IPS-20b (cell line): Measurements from ENCODE around the gene KSR2.

Experiments
- H3K27ac ChIP-seq: one replicate; pipeline ENCODE4 v1.5.1; 2013; ENCODE audit warnings: low read length
- H3K27me3 ChIP-seq: 2 replicates; pipeline ENCODE4 v1.6.1; 2013; ENCODE audit warnings: mild to moderate bottlenecking, low read length, inconsistent platforms; ENCODE audit not compliant: insufficient read depth
- H3K36me3 ChIP-seq: 2 replicates; pipeline ENCODE4 v1.6.1; 2013; ENCODE audit warnings: low read depth, mild to moderate bottlenecking, inconsistent platforms, low read length, moderate library complexity; ENCODE audit not compliant: insufficient read depth
- H3K4me1 ChIP-seq: 2 replicates; pipeline ENCODE4 v1.6.1; 2013; ENCODE audit warnings: mild to moderate bottlenecking, control low read depth, inconsistent platforms, low read length, moderate library complexity; ENCODE audit not compliant: insufficient read depth
- H3K4me3 ChIP-seq: 2 replicates; pipeline ENCODE4 v1.5.1; 2013; ENCODE audit warnings: mild to moderate bottlenecking, low read length, inconsistent platforms
- H3K9ac ChIP-seq: 2 replicates; pipeline ENCODE4 v1.6.1; 2013; ENCODE audit warnings: low read depth, mild to moderate bottlenecking, inconsistent platforms, low read length, moderate library complexity
- H3K9me3 ChIP-seq: 2 replicates; pipeline ENCODE4 v1.6.1; 2013; ENCODE audit warnings: mild to moderate bottlenecking, low read depth, low read length, inconsistent platforms; ENCODE audit not compliant: insufficient read depth

KSR2 gene

DNA sequence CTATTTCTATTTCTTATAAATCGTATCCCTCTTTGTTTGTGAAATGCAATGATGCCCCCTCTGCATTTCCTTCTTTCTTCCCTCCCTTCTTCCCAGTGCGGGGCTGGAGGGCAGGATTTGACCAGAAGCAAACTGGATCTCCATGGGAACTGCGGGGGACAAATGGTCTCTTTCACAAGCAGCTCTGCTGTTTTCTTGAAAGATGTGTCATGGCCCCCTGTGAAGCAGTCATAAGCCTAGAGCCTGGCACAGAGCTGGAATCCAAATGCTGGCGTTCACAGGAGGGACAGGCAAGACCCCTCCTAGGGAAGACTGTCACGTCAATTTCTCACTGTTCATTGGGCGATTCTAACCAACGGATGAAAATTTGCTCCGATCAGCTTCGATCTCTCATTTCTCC, 403.9 kb downstream of the KSR2 start:
- Histone ChIP-seq H3K36me3 (no peaks in the 10 kb centered on the region), H3K27me3 (no peaks in the 10 kb centered on the region), H3K4me3 (no peak overlapping the region), H3K9me3 (no peaks in the 10 kb centered on the region), H3K9ac (no peak overlapping the region), H3K27ac (no peak overlapping the region), H3K4me1 (no peaks in the 10 kb centered on the region)

DNA sequence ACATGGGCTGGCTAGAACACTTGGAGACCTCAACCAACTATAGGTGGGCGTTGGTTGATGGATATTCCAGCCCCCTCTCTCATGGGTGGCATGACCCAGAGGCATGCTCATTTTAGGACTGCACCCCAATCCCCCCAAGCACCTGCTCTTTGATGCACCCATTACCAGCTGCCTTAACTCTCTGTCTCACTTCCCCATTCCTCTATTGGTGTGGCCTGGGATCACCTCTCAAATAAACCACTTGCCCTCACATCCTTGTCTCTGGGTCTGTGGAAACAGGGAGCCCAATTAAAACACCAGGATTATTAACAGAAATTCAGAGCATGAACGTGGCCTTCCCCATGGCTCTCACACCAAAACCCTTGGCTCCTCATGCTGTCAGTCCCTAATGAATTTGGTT, 405.1 kb downstream of the KSR2 start:
- Histone ChIP-seq H3K4me1 (no peaks in the 10 kb centered on the region), H3K27ac (no peak overlapping the region), H3K27me3 (no peaks in the 10 kb centered on the region), H3K9ac (no peak overlapping the region), H3K9me3 (no peaks in the 10 kb centered on the region), H3K4me3 (no peak overlapping the region), H3K36me3 (no peaks in the 10 kb centered on the region)

DNA sequence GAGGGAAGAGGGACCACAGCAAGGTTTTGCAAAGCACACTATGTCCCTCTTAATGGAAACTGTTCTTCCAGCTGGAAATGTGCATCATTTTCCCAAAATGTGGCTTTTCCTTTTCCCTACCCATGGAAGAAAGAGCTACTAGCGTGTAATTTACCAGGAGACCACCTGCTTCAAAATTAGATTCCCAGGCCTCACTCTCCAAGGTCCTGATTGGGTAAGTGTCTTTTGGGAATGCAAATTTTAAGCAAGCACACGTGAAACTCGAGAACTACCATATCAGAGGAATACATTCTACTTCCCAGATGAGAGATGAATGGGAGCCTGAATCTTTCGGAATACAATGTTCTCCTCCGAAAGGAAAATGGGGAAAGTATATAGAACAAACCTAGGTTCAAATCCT, 405.8 kb downstream of the KSR2 start:
- Histone ChIP-seq H3K4me1 (no peaks in the 10 kb centered on the region), H3K27me3 (no peaks in the 10 kb centered on the region), H3K9me3 (no peaks in the 10 kb centered on the region), H3K36me3 (no peaks in the 10 kb centered on the region), H3K27ac (no peak overlapping the region), H3K9ac (no peak overlapping the region), H3K4me3 (no peak overlapping the region)

GRCh38 chr12:117561990-117562389, 406.8 kb downstream of the KSR2 start:
- no peaks in the 10 kb centered on the region for H3K27me3 ChIP-seq
- H3K27ac ChIP-seq: no peak overlapping the region
- H3K4me3 ChIP-seq: no peak overlapping the region
- H3K4me1 ChIP-seq: no peaks in the 10 kb centered on the region
- no peak overlapping the region for H3K9ac ChIP-seq
- H3K9me3 ChIP-seq: no peaks in the 10 kb centered on the region
- H3K36me3 ChIP-seq: no peaks in the 10 kb centered on the region

GRCh38 chr12:117559978-117560377, 408.8 kb downstream of the KSR2 start:
- no peak overlapping the region for H3K4me3 ChIP-seq
- H3K4me1 ChIP-seq: no peaks in the 10 kb centered on the region

DNA sequence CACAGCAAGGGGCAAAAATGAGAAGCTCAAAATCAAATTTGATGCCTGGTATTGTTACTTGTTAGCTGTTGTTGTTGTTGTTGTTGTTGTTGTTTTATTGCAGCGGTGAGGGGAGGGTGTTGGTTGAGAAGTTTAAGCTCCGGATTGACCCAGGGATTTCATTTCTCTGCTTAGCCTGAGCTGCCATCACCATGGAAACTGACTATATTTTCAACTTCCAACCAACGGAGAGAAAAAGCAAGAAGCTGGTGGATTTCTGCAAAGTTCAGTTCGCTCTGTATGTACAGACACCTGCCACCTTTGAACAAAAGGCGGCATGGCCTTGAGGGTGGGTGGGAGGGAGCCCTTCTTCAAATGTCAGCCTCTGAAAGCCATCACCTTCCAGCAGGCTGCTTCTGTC, 412.9 kb downstream of the KSR2 start:
- Histone ChIP-seq H3K9me3 (no peaks in the 10 kb centered on the region), H3K4me1 (no peaks in the 10 kb centered on the region), H3K36me3 (no peaks in the 10 kb centered on the region), H3K4me3 (no peak overlapping the region), H3K9ac (no peak overlapping the region), H3K27me3 (no peaks in the 10 kb centered on the region), H3K27ac (no peak overlapping the region)

More at GRCh38 chr12:117559978-117560377, 408.8 kb downstream of the KSR2 start:
- Histone ChIP-seq H3K27ac (no peak overlapping the region), H3K27me3 (no peaks in the 10 kb centered on the region), H3K9me3 (no peaks in the 10 kb centered on the region), H3K9ac (no peak overlapping the region), H3K36me3 (no peaks in the 10 kb centered on the region)

GRCh38 chr12:117552971-117553370, 415.8 kb downstream of the KSR2 start:
- no peak overlapping the region for H3K27ac ChIP-seq
- H3K27me3 ChIP-seq: no peaks in the 10 kb centered on the region
- H3K4me1 ChIP-seq: no peaks in the 10 kb centered on the region
- no peaks in the 10 kb centered on the region for H3K9me3 ChIP-seq
- H3K9ac ChIP-seq: no peak overlapping the region
- H3K36me3 ChIP-seq: no peaks in the 10 kb centered on the region
- H3K4me3 ChIP-seq: no peak overlapping the region

DNA sequence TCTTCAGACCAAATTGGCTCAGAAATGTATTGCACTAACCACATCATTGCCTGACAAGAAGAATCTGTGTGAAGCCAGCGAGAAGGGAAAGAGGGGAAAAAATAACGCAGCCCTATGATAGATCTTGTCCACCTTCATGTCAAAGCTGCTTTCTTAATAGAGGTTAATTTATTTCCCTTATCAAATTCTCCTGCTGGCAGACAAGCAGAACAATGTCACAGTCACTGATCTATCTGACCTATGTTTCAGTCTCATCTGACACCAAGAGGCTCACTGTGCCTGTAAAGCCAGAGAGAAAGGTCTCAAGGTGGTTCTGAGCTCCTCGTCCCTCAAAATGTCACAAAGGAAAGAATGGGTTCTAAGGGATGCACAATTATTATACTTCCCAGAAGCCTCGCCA, 417.1 kb downstream of the KSR2 start:
- Histone ChIP-seq H3K9ac (no peak overlapping the region), H3K4me1 (no peaks in the 10 kb centered on the region), H3K4me3 (no peak overlapping the region), H3K27ac (no peak overlapping the region), H3K27me3 (no peaks in the 10 kb centered on the region), H3K9me3 (no peaks in the 10 kb centered on the region), H3K36me3 (no peaks in the 10 kb centered on the region)

DNA sequence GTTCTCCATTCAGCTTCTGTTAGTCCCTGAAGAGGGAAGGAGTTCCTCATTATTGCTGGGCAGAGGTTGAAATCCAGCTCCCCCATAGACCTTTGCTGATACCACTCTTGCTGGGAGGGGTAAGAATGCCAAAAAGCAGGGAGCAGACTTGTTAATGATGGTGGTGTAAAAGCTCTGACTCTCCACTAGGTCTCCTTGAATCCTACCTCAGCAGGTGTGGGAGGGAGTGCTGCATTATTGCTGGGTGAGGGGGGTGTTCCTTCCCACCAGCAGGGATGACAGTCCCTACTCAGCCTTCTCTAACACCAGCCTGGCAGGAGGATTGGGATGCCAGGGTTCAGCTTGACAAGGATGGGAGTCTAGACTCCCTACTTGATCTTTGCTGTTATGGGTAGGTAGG, 421.6 kb downstream of the KSR2 start:
- Histone ChIP-seq H3K27ac (no peak overlapping the region), H3K4me1 (no peaks in the 10 kb centered on the region), H3K36me3 (no peaks in the 10 kb centered on the region), H3K9ac (no peak overlapping the region), H3K27me3 (no peaks in the 10 kb centered on the region), H3K9me3 (no peaks in the 10 kb centered on the region), H3K4me3 (no peak overlapping the region)

GRCh38 chr12:117545216-117545615, 423.6 kb downstream of the KSR2 start:
- no peak overlapping the region for H3K9ac ChIP-seq
- H3K27me3 ChIP-seq: no peaks in the 10 kb centered on the region; the same call in 1 of the 2 replicates
- no peaks in the 10 kb centered on the region for H3K36me3 ChIP-seq
- no peak overlapping the region for H3K27ac ChIP-seq
- H3K9me3 ChIP-seq: no peaks in the 10 kb centered on the region
- no peaks in the 10 kb centered on the region for H3K4me1 ChIP-seq
- no peak overlapping the region for H3K4me3 ChIP-seq

DNA sequence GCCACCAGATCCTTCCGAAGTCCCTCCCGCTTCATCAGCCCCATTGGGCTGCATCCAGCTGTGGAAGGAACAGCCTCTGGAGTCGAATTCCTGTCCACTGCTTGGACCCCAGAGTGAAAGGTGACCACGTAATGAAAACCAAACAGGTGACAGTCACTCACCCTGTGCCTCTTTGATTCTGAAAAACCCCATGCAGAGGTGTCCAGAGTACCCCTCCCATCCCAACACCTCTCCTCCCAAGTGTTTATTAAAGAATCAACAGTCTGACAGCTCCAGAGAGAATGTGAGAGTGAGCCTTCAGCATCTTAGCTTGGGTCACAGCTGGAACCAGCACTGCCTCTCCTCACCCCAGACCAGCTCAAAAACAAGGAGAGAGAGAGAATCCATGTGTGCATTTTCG, 428.8 kb downstream of the KSR2 start:
- H3K9ac ChIP-seq: no peak overlapping the region
- no peaks in the 10 kb centered on the region; the same call in 1 of the 2 replicates for H3K27me3 ChIP-seq
- no peaks in the 10 kb centered on the region for H3K4me1 ChIP-seq
- no peak overlapping the region for H3K4me3 ChIP-seq
- no peaks in the 10 kb centered on the region for H3K36me3 ChIP-seq
- H3K27ac ChIP-seq: no peak overlapping the region
- H3K9me3 ChIP-seq: no peaks in the 10 kb centered on the region

DNA sequence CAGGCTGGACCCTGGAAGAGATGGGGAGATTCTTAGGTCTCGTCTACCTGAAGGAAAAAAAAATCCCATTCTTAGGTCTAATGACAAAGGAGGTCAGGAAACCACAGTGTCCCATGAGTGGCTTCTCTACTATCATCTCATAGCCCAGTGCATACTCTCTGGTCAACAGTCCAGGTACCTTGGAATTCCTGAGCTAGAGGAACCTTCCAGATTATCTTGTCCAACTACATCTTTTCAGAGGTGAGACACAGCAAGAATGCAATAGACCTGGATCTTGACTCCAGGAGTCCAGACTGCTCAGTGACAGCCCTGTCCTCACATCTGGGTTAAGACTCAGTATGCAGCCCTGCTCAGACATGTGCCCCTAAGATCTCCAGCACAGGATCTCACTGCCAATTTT, 429.9 kb downstream of the KSR2 start:
- Histone ChIP-seq H3K36me3 (no peaks in the 10 kb centered on the region), H3K27me3 (no peaks in the 10 kb centered on the region; the same call in 1 of the 2 replicates), H3K9me3 (no peaks in the 10 kb centered on the region), H3K4me3 (no peak overlapping the region), H3K9ac (no peak overlapping the region), H3K27ac (no peak overlapping the region), H3K4me1 (no peaks in the 10 kb centered on the region)
